HG02798 (cell line): ENCODE data around the gene DNAJB5.
"Not testable (repeated sequence)": the region's sequence is repeated elsewhere in the genome, so short reads cannot be mapped to it uniquely, and the experiment has no call there.

Experiments used
- ATAC-seq: cut with Tn5 transposase; IDR thresholded peaks from one replicate; pipeline ENCODE4 v1.9.1; 2021; ENCODE audit warnings: mild to moderate bottlenecking; ENCODE audit not compliant: unreplicated experiment, poor library complexity

The DNAJB5 gene

DNA sequence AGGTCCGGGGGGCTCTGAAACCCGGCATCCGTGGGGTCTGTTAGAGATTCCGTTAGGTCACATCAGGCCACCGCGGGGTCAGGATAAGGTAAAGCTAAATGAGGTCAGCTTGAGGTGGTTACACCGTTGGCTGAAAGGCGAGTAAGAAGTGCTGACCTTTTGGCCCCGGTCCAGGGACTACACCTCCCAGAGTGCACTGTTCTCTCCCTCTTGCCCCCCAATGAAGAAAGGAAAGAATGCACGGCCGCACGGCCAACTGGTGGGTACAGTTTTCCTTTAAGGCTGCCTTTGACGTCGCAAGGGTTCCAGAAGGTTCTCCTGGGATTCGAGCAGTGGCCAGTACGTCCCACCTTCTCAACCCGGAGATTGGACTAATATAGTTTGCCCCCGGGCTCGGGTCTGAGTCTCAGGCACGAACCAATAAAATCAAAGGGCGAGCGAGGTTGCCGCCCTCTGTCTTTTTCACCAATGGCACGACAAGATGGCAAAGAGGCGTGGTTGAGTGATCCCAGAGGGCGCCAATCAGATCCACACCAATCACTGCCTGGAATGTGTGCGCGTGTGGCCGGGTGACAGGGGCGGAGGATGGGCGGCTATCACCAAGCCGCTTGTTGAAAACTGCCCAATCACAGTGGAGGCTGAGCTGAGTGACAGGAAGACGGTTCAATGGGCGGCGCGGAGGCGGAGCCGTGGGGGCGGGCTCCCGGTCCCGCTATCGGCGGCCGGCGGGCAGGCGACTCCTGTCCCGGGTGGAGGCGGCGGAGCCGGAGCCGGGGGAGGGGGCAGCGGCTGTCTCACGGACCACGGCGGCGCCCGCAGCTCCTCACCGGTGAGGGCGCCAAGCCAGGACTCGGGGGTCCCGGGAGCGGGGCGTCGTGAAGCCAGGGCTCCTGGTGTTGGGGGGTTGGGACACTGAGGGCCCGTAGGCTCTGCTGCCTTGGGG is at the start of gene DNAJB5:
DNAJB5 (plus strand) TSS at position 743 of the 943 bp plus-strand sequence. CDS start 886 bp downstream, outside the sequence.
- ATAC-seq = peak; percentile 93

DNA sequence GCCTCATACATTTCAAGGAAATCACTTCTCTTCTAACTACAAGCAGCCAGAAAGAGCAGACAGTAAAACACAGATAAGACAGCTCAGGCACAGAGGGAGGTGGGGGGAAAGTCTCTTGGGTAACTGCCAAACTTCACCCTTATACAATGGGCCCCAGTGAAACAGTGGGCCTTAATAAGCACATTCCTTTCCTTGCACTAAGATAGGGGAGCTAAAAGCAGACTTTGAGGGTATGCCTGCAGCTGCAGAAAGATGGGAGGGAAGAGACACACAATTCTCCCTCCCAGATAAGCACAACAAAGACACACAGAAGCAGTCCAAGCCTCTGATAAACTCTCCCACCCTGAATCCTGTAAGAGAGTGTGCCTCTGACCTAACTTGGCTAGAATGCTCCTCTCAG is 49.6 kb upstream of the DNAJB5 start:
- not testable (repeated sequence) for ATAC-seq

DNA sequence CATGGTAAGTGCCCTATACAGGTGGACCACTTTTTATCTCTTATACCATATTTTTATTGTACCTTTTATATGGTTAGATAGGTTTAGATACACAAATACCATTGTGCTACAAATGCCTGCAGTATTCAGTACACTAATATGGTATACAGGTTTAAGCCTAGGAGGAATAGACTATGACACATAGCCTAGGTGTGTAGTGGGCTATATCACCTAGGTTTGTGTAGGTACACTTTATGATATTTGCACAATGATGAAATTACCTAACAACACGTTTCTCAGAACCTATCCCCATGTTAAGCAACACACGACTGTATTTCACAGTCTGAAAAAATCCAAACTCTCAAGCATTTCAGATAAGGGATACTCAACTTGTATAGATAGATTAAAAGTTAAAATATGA is 41.1 kb upstream of the DNAJB5 start:
- no peak for ATAC-seq

DNA sequence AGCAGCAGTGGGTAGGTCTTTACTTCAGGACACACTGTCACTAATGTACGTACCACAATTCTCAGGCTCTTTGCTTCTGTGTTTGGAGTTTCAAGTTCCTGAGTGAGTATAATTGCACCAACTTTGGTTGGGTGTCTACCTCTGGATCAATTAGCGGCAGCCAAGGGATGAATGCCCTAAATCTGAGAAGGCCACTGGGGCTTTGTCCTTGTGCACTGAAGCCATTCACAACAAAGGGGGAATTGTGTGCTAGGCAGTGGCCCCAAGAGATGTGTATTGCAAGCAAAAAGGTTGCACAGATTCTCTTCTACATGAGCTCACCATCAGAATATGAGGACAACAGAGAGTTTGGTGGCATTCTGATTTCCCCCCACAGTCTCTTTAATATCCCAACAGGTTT is 35.3 kb upstream of the DNAJB5 start:
- ATAC-seq = no peak

DNA sequence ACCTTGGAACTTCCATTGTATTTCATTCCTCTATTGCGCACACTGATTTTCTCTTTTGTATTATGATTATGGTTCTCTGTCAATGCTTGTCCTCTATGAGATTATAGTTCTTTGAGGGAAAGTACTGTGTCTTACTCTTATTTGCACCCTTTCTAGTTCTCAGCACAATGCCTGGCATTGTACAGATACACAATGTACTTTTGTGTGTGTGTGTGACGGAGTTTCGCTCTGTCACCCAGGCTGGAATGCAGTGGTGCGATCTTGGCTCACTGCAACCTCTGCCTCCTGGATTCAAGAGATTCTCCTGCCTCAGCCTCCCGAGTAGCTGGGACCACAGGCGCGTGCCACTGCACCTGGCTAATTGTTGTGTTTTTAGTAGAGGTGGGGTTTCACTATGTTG is 33.5 kb upstream of the DNAJB5 start:
- not testable (repeated sequence) for ATAC-seq

DNA sequence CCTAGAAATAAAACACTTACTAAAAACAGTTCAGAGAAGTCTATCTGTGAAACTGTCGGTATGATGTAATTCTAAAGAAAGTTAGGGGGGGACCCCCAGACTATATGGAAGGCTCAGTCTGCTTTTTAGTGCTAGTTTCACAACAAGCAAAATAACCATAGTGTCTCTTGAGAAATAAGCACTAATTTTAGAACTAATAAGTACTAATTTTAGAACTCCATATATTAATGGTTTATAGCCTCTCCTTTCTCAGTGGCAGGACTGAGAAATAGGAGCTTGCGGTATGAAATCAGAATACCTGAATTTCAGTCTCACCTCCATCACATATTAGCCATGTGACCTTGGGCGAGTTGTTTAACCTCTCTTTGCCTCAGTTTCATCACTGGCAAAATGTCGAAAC is 32.9 kb upstream of the DNAJB5 start:
- peak; percentile 47 for ATAC-seq

DNA sequence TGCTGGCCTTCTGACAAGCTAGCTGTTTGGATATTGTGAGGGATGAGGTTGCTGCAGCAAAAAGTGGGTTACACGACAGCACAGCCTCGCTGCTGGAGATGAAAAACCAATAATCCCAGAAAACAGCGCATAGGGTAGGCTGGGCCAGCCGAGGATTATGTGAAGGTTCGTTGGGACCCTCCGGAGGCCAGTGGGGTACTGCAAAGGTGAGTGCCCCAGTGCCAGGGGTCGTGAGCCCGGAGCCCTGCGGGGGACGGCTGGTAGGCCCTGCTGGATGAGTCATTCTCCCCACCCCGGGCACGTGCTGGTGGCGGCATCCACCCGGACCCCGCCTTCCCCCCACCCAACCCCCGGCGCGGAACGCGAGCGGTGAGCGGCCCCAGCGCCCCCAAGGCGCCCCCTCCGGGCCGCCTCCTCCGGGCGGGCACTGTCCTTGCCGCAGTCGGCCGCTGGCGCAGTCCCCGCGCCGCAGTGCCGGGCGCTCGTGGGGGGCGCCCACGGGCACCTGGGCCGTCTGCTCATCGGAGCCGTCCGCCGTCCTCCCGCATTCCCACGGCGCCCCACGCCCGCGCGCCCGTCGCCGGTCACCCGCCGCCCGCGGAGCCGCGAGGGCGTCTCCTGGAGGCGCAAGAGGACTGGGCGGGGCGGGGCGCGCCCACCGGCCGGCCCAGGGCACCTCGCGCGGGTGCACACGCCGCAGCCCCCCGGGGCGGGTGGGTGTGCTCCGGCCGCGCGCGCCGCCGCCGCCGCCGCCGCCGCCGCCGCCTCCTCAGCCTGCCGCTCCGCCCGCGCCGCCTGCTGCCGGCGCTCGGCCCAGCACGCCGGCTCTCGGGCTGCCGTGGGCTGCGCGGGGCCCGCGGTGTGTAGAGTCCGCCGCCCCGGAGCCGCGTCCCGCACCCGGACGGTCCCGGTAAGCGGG is 31.8 kb upstream of the DNAJB5 start, which contains the start of gene PHF24:
PHF24 (plus strand) TSS at position 794 of the 919 bp plus-strand sequence. CDS start 13,014 bp downstream, outside the sequence.
- ATAC-seq = peak; percentile 40

DNA sequence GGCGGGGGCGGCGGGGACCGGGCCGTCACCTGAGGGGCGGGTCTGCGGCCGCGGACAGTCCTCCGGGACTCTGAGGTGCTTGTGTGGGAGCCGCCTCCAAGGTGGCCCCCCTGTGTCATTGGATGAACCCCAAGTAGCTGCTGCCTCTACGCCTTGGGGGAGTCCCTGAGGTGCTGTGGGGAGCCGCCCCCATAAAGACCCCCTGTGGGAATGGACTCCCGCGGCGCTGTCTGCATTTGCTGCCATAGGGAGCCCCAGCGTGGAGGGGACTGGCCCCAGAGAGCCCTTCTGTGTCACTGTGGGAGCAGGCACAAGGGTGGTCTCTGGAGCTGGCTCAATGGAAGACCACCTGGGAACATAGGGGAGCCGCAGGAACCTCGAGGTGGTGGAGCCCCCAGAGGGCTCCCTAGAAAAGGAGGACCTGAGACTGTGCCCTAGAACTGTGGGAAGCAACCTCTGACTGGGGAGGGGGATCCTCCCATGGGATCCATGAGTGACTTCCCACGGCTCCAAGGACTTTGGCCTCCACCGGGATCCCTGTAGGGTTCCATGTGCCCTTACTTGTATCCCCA is 31.0 kb upstream of the DNAJB5 start:
- ATAC-seq = no peak

DNA sequence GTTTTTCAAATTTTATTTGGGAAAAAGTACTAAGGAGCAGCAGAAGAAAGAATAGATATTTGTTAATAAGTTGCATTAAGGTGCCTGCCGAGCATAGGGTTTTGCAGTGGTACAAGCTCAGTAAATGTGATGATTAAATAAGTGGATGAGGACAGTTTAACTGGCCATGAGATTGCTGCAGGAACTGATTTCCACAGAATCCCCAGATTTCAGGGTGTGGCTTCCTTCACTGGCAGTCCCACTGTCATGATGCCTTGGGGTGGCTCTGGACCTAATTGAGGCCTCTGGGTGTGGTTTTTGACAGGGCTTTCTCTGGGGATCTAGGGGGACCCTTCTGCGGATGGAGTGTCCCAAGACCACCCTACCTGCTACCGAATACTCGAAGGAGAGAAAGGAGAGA is 30.1 kb upstream of the DNAJB5 start:
- ATAC-seq = no peak

DNA sequence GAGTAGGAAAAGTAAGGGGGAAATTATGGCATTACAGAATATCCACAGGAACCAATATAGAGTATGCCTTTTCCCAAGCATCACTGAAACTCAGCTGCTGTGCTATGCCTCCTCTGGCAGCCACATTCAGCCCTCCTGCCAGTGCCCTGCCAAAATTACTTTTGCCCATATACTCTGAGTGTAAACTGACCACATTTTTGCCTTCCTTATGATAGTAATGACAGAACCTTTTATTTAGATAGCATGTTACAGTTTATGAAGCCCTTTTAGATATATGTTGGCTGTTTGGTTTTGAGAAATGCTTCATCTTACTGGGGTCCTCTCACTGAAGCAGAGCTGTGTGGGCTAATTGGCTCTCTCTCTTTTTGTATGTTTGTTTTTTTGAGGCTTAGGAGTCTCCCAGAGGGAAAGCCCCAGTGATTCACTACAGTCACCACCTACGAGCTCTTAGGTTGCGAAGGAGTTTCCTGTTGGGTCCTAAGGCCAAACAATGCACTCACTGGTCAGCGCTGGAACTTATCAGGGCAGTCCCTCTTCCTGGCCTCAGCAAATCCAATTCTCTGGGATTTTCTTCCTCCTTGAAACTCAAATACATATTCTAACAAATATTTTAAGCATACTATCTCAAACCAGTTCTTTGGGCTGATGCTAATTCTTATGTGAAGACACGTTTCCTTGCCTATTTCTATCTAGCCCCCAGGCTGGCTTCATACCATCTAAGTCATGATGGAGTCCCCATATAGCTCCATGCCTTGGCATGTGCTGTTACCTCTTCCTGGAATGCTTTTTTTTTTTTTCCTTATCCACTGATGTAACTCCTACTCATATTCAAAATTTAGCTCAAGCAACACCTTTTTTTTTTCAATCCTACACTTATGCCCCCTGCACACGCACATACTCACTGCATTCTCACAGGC is 27.7 kb upstream of the DNAJB5 start:
- no peak for ATAC-seq

DNA sequence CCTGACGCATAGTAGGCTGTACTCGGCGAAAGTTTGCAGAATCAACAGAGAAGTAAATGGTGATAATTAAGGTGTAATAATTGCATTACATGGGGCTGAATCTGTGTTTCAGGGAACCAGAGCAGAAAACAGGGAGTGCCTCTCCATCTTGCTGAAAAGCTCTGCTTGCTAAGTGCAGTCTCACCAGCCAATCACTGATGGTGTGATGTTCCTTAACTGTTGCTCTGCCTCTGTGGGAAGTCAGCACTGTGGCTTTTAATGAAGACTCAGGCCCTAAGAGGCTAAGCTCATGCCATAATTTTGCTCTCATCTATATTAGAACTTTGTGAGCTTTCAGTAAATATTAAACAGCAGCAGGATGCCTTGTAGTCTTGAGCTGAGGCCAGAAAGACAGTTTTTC is 27.0 kb upstream of the DNAJB5 start:
- ATAC-seq = no peak

DNA sequence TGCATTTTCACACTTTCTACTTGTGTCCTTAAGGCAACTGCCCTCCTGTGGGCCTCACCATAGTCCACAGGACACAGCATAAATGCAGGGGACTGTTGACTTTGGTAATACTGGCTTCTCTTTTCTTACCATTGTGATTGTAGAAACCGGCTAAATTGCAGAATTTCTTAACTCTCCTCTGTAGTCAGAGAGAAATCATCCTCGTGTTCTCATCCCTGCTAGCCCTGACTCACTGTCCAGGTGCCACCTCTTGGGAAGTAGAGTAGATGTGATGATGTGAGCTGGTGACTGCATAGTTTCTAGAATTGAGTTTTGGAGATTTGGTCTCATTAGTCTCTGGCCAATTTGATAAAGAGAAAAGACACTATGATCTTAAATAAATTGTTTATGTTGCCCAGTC is 26.0 kb upstream of the DNAJB5 start:
- no peak for ATAC-seq

DNA sequence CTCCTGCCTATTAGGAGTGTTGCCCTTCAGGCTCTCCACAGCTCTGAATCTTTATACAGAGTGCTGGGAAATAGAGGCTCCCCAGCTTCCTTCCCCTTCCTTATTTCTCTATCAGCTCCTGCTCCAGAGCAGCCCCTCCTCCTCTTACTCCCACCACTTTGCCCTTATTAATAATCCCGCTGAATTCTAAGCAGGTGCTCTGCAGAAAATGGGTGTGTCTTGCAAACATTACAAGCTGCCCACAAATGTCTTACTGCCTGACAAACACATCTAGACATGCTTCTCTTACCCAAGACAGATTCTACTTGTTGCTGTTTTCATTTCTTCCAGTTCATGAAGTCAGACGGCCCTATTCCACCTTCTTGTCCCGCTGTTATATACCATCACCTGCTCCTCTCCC is 25.1 kb upstream of the DNAJB5 start:
- no peak for ATAC-seq

DNA sequence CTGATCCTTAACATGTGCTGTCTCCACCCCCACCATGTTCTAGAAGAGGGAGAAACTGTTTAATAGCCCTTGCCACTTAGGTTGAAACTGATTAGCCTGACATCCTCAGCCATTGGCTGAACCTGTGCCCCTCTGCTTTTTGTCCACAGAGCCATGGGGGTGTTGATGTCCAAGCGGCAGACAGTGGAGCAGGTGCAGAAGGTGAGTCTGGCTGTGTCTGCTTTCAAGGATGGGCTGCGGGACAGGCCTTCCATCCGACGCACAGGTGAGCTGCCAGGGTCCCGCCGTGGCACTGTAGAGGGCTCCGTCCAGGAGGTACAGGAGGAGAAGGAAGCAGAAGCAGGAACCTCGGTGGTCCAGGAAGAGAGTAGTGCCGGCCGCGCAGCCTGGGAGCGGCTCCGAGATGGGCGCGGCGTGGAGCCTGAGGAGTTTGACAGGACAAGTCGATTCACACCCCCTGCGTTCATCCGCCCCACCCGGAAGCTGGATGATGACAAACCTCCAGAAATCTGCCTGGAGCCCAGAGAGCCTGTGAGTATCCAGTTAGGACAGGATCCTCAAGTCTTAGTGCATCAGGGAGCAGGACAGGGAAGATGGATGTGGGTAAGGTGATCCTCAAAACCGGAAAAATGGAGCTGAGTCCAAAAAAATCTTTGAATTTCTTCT is 18.3 kb upstream of the DNAJB5 start:
- ATAC-seq = no peak

DNA sequence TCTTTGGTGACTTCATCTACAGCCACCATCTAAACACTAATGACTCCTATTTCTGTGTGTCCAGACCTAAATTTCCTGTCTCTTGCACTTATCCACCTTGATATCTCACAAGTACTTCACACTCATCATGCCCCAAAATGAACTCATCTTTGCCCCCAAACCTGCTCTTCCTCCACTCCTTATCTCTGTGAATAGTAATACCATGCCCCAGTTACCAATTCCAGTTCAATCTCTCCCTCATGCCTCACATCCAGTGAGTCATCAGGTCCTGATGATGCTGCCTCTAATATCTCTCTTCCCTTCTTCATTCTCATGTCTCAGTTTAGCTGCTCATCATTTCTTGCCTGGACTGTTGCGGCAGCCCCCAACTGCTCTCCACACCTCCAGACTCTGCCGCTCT is 14.9 kb upstream of the DNAJB5 start:
- no peak for ATAC-seq

DNA sequence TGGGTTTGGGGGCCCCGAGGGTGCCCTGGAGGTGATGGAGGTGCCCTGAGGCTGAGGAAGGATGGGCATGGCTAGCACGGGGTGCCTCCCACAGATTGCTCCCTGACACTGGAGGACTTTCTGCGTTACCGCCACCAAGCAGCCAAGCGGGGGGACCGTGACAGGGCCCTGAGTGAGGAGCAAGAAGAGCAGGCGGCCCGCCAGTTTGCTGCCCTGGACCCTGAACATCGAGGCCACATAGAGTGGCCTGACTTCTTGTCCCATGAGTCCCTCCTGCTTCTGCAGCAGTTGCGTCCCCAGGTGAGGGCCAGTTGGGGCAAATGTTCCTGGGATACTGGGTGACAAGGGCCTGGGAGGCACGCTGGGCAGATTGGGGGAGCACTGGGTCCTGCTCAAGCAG is 13.1 kb upstream of the DNAJB5 start:
- no peak for ATAC-seq

DNA sequence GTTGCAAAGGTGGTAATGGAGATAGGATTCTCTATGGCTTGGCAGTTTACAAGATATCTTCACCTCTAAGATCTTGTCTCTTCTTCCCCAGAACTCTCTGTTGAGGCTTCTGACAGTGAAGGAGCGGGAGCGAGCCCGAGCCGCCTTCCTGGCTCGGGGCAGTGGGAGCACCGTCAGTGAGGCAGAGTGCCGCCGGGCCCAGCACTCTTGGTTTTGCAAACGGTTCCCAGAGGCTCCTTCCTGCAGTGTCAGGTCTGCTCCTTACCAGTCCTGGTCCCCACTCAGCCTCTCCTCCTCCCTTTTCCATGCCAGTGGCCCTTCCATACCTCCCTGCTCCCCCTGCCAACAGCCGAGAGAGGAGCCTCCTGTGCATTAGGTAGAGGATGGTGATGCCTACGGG is 12.6 kb upstream of the DNAJB5 start:
- ATAC-seq = no peak

DNA sequence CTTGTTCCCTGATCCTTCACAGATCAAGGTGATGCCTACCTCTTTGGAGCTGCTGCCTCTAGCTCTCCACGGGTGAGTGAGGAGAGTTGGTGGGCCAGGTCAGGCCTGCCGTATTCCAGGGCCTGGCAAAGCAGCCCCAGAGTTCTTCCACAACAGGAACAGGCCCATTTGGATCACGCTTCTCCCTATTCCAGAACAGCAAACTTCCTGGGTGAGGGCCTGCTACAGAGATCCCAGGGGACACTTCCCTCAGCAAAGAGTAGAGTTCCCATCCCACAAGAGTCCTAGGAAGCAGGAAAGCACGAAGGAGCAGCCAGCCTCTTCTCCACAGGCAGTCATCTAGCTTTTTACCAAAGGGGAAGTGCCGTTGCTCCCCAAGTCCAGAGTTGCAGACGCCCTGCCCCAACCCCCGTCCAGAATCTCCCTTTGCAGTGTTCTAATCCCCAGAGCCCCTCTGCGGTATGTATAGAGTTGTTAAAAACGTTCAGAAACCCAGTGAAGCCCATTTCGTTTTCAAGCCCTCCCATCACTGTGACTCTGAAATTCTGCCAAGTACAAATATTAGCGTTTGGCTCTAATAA is 9.3 kb upstream of the DNAJB5 start:
- no peak for ATAC-seq

DNA sequence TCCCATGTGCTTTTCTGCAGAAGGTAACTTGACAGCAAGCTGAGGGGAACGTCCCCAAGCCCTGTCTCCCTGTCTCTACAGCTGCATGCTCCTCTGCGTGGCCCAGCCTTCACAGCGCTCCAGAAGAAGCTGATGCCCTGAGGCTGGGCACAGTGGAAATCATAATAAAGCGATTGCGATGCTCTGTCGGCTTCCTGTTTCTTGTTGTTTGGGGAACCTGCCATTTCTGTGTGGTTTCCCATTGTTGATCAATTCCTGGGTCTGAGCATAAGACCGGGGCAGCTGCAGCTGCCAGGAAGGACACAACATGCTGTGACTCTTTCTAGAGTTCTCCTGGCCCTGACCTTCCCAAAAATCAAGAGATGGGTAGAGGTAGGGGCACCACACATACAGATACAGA is 7.2 kb upstream of the DNAJB5 start:
- no peak for ATAC-seq
